Nephron (organoid): ENCODE results near the gene PDS5A.
A peak's percentile ranks its signal among the peaks of the same experiment; 100 is the strongest.

ENCODE experiments used
- H3K27ac Mint-ChIP-seq, 3 experiments: 2 replicates each; pipeline ENCODE4 v1.8.0; 2020; ENCODE audit warnings: mixed read lengths in 3 of 3, mild to moderate bottlenecking in 2 of 3, moderate library complexity in 1 of 3
- H3K27me3 Mint-ChIP-seq: 2 replicates; pipeline ENCODE4 v1.8.0; 2021; ENCODE audit warnings: low read depth, mild to moderate bottlenecking, moderate library complexity, mixed read lengths
- H3K36me3 Mint-ChIP-seq: 2 replicates; pipeline ENCODE4 v1.8.0; 2020; ENCODE audit warnings: low read depth, mixed read lengths
- H3K4me1 Mint-ChIP-seq: 2 replicates; pipeline ENCODE4 v1.8.0; 2020; ENCODE audit warnings: mixed read lengths
- H3K4me3 Mint-ChIP-seq, 3 experiments: 2 replicates each; pipeline ENCODE4 v1.8.0; 2020; ENCODE audit warnings: mild to moderate bottlenecking in 3 of 3, mixed read lengths in 3 of 3, moderate library complexity in 2 of 3
- H3K9me3 Mint-ChIP-seq: 2 replicates; pipeline ENCODE4 v1.8.0; 2020; ENCODE audit warnings: mixed read lengths
- TF ChIP-seq, protein P1 (sequence below), 3 experiments: fragments of 200-600 bp; sonication (generic); IDR thresholded peaks; one replicate each; pipeline ENCODE4 v1.5.0; 2021; ENCODE audit warnings: antibody characterized with exemption in 3 of 3; ENCODE audit not compliant: unreplicated experiment in 3 of 3

Gene PDS5A

DNA sequence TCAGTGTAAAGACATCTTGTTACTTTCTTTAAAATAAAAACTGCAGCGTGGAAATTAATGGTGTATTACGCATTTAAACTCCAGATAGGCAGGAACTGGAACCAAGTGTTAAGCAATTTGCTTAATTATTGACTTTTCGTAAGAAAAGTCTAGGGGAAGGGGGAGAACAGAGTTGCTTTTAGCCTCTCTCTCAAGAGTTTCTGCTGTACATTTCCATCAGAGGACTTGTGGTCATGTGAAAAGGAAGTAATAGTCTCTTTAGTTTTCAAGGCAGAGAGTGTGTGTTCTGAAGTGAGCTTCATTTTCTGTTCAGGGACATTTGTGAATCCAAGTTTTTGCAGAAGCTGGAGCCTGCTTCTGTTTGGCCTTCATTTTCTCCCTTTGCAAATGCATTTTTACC is 152.6 kb downstream of the PDS5A start:
- no peak overlapping the region for H3K4me3 Mint-ChIP-seq
- no peaks in the 10 kb centered on the region for H3K9me3 Mint-ChIP-seq
- H3K4me1 Mint-ChIP-seq = peaks cover 10% of the 10 kb centered on the region
- no peaks in the 10 kb centered on the region for H3K27me3 Mint-ChIP-seq
- H3K27ac Mint-ChIP-seq = peak overlapping the region; percentile 82 to 95 (median 83)
- TF ChIP-seq, protein P1, sequence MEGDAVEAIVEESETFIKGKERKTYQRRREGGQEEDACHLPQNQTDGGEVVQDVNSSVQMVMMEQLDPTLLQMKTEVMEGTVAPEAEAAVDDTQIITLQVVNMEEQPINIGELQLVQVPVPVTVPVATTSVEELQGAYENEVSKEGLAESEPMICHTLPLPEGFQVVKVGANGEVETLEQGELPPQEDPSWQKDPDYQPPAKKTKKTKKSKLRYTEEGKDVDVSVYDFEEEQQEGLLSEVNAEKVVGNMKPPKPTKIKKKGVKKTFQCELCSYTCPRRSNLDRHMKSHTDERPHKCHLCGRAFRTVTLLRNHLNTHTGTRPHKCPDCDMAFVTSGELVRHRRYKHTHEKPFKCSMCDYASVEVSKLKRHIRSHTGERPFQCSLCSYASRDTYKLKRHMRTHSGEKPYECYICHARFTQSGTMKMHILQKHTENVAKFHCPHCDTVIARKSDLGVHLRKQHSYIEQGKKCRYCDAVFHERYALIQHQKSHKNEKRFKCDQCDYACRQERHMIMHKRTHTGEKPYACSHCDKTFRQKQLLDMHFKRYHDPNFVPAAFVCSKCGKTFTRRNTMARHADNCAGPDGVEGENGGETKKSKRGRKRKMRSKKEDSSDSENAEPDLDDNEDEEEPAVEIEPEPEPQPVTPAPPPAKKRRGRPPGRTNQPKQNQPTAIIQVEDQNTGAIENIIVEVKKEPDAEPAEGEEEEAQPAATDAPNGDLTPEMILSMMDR (IDR thresholded peaks at IDR 0.05; ENCODE audit: unreplicated experiment in 3 of 3) = no peak
- H3K36me3 Mint-ChIP-seq = peaks cover 58% of the 10 kb centered on the region

DNA sequence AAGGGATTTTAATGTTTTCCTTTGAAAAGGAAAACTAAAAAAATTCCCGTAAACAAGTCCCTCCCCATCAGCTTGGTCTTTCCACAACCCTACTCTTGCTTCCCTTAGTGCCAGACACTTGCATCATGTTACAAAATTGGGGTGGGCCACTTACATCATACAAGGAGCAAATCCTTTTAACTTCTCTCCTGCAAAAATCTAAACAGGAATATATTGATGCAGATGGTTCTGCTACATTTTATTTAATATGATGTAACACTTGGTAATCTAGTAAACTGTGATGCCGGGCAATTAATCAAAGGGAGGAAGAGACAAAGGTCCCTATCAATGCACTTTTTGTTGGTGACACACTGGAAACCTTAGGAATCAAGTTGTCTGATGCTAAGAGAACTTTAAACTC is 154.5 kb downstream of the PDS5A start:
- peaks cover 44% of the 10 kb centered on the region for H3K36me3 Mint-ChIP-seq
- no peaks in the 10 kb centered on the region for H3K27me3 Mint-ChIP-seq
- H3K9me3 Mint-ChIP-seq = no peaks in the 10 kb centered on the region
- peak overlapping the region in 1 of 3 experiments; percentile 36 for H3K27ac Mint-ChIP-seq
- TF ChIP-seq, protein P1 (IDR thresholded peaks at IDR 0.05; ENCODE audit: unreplicated experiment in 3 of 3) = no peak
- H3K4me3 Mint-ChIP-seq = no peak overlapping the region
- peaks cover 10% of the 10 kb centered on the region for H3K4me1 Mint-ChIP-seq

DNA sequence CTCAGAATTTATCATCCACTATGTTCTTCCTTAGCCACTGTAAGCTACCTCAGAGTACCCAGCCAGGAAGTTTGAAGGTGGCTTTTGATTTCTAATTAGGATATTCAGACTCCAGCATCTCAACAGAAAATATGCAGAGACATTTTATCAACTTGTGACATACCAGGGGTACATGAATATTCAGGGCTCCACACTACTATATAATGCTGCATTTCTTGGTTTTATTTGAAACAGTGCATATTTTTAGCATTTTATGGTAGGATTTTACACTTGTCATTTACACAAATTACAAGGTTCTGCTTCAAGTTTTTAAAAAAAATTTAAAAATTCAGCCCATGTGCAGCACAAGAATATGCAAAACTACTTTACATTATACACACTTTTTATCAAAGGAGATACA is 155.0 kb downstream of the PDS5A start:
- peaks cover 10% of the 10 kb centered on the region for H3K4me1 Mint-ChIP-seq
- H3K36me3 Mint-ChIP-seq = peaks cover 39% of the 10 kb centered on the region
- H3K4me3 Mint-ChIP-seq = no peak overlapping the region

DNA sequence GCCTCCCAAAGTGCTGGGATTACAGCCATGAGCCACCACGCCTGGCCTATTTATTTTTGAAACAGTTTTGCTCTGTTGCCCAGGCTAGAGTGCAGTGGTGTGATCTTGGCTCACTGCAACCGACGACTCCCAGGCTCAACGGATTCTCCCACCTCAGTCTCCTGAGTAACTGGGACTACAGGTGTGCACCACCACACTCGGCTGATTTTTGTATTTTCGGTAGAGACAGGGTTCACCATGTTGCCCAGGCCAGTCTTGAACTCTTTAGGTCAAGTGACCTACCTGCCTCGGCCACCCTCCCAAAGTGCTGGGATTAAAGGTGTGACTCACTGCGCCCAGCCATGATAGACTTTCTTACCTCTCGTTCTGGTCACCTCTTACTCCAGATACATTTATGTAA is 155.8 kb downstream of the PDS5A start:
- no peaks in the 10 kb centered on the region for H3K9me3 Mint-ChIP-seq
- H3K36me3 Mint-ChIP-seq = peaks cover 33% of the 10 kb centered on the region
- no peaks in the 10 kb centered on the region for H3K27me3 Mint-ChIP-seq
- H3K4me1 Mint-ChIP-seq = peaks cover 13% of the 10 kb centered on the region
- peak overlapping the region in 2 of 3 experiments; percentile 27 to 43 for H3K27ac Mint-ChIP-seq
- TF ChIP-seq, protein P1 (IDR thresholded peaks at IDR 0.05; ENCODE audit: unreplicated experiment in 3 of 3) = no peak
- no peak overlapping the region for H3K4me3 Mint-ChIP-seq

More for the DNA sequence above, 155.0 kb downstream of the PDS5A start:
- peak overlapping the region in 1 of 3 experiments; percentile 27 for H3K27ac Mint-ChIP-seq
- H3K9me3 Mint-ChIP-seq = no peaks in the 10 kb centered on the region
- H3K27me3 Mint-ChIP-seq = no peaks in the 10 kb centered on the region
- TF ChIP-seq, protein P1 (IDR thresholded peaks at IDR 0.05; ENCODE audit: unreplicated experiment in 3 of 3) = no peak

DNA sequence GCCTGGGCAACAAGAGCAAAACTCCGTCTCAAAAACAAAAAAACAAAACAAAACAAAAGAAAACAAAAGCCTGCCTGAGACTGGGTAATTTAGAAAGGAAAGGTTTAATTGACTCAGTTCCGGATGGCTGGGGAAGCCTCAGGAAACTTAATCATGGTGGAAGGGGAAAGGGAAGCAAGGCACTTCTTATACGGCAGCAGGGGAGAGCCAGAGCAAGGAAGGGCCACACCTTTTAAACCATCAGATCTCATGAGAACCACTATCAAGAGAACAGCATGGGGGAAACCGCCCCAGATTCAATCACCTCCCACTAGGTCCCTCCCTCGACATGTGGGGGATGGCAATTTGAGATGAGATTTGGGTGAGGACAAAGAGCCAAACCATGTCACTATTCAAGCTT is 157.5 kb downstream of the PDS5A start:
- Mint-ChIP-seq H3K9me3 (no peaks in the 10 kb centered on the region), H3K27me3 (no peaks in the 10 kb centered on the region), H3K27ac (peak overlapping the region in 2 of 3 experiments; percentile 39 to 52), H3K4me1 (peaks cover 14% of the 10 kb centered on the region), H3K36me3 (peaks cover 24% of the 10 kb centered on the region), H3K4me3 (no peak overlapping the region)
- TF ChIP-seq, protein P1 (IDR thresholded peaks at IDR 0.05; ENCODE audit: unreplicated experiment in 3 of 3) = no peak

DNA sequence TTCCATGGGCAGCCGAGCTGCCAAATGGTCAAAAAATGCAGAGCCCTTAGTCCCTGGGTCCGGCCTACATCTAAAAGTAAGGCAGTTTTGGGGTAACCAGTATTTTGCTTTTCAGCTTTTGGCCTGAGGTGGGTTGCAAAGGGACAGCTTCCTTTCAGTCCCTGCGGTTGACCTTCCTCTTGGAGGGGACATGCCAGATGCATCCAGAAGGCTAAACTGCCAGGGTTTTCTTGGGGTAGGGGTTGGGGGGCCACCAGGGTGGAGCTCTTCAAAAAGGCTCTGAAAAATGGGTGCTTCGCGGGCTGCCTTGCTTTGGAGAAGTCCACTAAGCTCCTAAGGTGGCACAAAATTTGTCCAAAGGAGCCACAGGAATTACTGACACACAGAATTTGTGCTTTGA is 159.1 kb downstream of the PDS5A start:
- peaks cover 4% of the 10 kb centered on the region for H3K27me3 Mint-ChIP-seq
- H3K27ac Mint-ChIP-seq = no peak overlapping the region
- no peak overlapping the region for H3K4me3 Mint-ChIP-seq
- peaks cover 11% of the 10 kb centered on the region for H3K4me1 Mint-ChIP-seq
- H3K36me3 Mint-ChIP-seq = peaks cover 14% of the 10 kb centered on the region
- no peaks in the 10 kb centered on the region for H3K9me3 Mint-ChIP-seq
- TF ChIP-seq, protein P1 (IDR thresholded peaks at IDR 0.05; ENCODE audit: unreplicated experiment in 3 of 3) = no peak
